Spleen (tissue), 7 donors: ENCODE data around the gene AMOTL2.

Source experiments
- POLR2A ChIP-seq, 3 donors: fragments of 450-650 bp; IDR thresholded peaks; one replicate each; pipeline ENCODE4 v1.5.1; 2017; ENCODE audit warnings: antibody characterized with exemption in 3 of 3, mild to moderate bottlenecking in 1 of 3
- POLR2AphosphoS5 ChIP-seq, 3 donors: sonication (generic); formaldehyde crosslinking; IDR thresholded peaks; one replicate each; pipeline ENCODE4 v1.5.1; 2017; ENCODE audit warnings: antibody characterized with exemption in 3 of 3
- TF ChIP-seq, protein P1 (sequence below), 11 experiments: fragments of 200-600 bp in 7 of 11; fragments of 450-650 bp in 4 of 11; sonication (generic) in 4 of 11; IDR thresholded peaks in 8 of 11; conservative IDR thresholded peaks in 3 of 11; 1 replicate in 7 of 11; 2 replicates in 4 of 11; pipeline versions ENCODE4 v1.4.0 to v1.8.0; 2016 to 2021; ENCODE audit warnings: antibody characterized with exemption in 11 of 11, inconsistent platforms in 4 of 11, mild to moderate bottlenecking in 1 of 11
- donor health status: DM: no; HTN: no; CAD: no; lungs with moderate emphysema.
- donor health status: DM: no; HTN: no; CAD: no.
- donor health status: DM: no; HTN: no; CAD: no.

DNA sequence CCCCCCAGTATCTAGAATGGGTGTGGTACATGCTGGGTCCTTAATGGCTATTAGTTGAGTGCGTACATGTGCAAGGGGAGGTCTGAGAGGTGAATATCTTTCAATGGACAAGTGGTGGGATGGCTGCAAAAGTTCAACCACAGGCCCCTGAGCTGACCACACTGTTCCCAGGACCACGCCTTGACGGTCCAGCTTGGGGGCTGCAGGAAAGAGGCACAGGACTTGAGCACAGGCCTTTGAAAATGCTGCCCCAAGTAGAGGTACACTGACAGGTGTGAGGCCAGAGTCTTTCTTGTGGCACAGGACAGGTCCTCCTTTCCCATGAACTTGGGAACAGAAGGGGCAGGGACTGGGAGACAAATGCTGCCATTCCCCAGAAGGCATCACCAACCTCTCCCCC lies 24.0 kb downstream of the AMOTL2 start:
- TF ChIP-seq, protein P1, sequence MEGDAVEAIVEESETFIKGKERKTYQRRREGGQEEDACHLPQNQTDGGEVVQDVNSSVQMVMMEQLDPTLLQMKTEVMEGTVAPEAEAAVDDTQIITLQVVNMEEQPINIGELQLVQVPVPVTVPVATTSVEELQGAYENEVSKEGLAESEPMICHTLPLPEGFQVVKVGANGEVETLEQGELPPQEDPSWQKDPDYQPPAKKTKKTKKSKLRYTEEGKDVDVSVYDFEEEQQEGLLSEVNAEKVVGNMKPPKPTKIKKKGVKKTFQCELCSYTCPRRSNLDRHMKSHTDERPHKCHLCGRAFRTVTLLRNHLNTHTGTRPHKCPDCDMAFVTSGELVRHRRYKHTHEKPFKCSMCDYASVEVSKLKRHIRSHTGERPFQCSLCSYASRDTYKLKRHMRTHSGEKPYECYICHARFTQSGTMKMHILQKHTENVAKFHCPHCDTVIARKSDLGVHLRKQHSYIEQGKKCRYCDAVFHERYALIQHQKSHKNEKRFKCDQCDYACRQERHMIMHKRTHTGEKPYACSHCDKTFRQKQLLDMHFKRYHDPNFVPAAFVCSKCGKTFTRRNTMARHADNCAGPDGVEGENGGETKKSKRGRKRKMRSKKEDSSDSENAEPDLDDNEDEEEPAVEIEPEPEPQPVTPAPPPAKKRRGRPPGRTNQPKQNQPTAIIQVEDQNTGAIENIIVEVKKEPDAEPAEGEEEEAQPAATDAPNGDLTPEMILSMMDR (IDR thresholded peaks at IDR 0.05 in 8 of 11, conservative IDR thresholded peaks at IDR 0.05 in 3 of 11): no peak
- TF ChIP-seq POLR2AphosphoS5 (IDR thresholded peaks at IDR 0.05): no peak
- TF ChIP-seq POLR2A (IDR thresholded peaks at IDR 0.05): no peak
